ENCODE data around the gene FBXO17. TPM values are rescaled to one million over a fixed set of nuclear protein-coding genes. Genes with fewer than 3 reads are reported as not detected.

The FBXO17 gene
- total RNA-seq, 4 donors from 2014 or later = 31.2 to 43.6 (median 38.2) TPM

GRCh38 chr19:38907670-38908069 lies 67.9 kb downstream of the FBXO17 start:
- ATAC-seq (ENCODE audit: low FRiP score) (no peak), DNase-seq (ENCODE audit: low spot score) (no peak)
- TF ChIP-seq CTCF (IDR thresholded peaks at IDR 0.05) = no peak

- DNase-seq (ENCODE audit: low spot score) (no peak), ATAC-seq (ENCODE audit: low FRiP score) (no peak)
- TF ChIP-seq CTCF (IDR thresholded peaks at IDR 0.05) = no peak
Observed at GRCh38 chr19:38907227-38907626, 68.3 kb downstream of the FBXO17 start.

GRCh38 chr19:38905620-38906019 lies 69.9 kb downstream of the FBXO17 start:
- no peak for TF ChIP-seq CTCF (IDR thresholded peaks at IDR 0.05)
- ATAC-seq (ENCODE audit: low FRiP score) (no peak), DNase-seq (ENCODE audit: low spot score) (no peak)

DNA sequence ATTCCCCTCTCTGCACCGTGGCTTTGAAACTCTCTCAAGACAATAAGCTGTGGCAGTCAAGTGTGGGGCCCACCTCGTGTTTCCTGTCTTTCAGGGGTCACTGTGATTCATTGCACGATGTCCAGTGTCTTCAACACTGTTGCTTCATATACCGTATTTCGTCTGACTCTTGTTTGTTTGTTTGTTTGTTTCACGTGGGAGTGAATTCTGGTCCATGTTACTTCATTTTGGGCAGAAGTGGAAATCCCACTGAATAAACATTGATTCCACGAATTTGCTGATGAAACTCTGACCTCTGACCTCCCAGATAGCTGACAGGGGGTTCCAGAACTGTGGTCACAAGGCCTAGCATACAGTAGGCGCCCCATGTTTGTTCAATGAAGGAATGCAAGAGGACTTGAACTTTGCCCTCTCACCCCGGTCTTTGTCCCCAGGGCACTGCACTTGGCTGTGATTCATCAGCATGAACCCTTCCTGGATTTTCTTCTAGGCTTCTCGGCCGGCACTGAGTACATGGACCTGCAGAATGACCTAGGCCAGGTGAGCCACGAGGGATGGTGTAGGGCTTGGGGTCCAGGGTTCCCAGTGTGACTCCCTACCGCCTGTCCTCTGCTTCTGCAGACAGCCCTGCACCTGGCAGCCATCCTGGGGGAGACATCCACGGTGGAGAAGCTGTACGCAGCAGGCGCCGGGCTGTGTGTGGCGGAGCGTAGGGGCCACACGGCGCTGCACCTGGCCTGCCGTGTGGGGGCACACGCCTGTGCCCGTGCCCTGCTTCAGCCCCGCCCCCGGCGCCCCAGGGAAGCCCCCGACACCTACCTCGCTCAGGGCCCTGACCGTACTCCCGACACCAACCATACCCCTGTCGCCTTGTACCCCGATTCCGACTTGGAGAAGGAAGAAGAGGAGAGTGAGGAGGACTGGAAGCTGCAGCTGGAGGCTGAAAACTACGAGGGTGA lies 70.7 kb downstream of the FBXO17 start:
- TF ChIP-seq CTCF (IDR thresholded peaks at IDR 0.05) = no peak
- ATAC-seq (ENCODE audit: low FRiP score) = no peak
- no peak for DNase-seq (ENCODE audit: low spot score)

DNA sequence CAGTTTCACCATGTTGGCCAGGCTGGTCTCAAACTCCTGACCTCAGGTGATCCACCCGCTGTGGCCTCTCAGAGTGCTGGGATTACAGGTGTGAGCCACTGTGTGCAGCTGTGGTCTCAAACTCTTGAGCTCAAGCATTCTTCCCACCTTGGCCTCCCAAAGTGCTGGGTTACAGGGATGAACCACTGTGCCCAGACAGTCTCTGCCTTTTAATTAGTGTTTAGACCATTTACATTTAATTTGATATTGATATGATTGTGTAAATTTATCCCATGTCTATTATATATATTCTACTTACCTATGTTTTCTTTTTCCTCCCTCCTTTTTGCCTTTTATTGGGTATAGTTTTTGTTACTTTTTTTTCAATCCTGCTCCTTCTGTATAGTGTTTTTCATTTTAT lies 73.9 kb downstream of the FBXO17 start:
- ATAC-seq (ENCODE audit: low FRiP score) = no peak
- DNase-seq (ENCODE audit: low spot score) = no peak
- TF ChIP-seq CTCF (IDR thresholded peaks at IDR 0.05) = no peak

DNA sequence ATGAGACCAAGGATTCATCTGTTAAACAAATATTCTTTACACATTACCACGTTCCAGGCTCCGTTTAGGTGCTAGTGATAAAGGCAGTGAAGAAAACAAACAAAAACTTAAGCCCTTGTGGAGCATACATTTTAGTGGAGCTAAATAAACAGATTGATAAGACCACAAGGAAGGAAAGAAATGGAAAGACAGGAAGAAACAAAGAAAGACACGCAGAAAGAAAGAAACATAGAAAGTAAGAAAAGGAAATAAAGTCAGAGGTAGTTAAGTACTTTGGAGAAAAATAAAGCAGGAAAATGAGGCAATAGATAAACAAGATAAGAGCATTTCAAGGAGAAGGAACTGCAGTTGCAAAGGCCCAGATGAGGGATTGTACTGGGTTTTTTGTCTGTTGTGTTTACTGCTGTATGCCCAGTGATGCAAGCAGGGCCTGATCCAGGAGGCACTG lies 74.8 kb downstream of the FBXO17 start:
- DNase-seq (ENCODE audit: low spot score) (no peak), ATAC-seq (ENCODE audit: low FRiP score) (no peak)
- no peak for TF ChIP-seq CTCF (IDR thresholded peaks at IDR 0.05)

GRCh38 chr19:38900202-38900629 lies 75.3 kb downstream of the FBXO17 start:
- no peak for TF ChIP-seq CTCF (IDR thresholded peaks at IDR 0.05)
- DNase-seq (ENCODE audit: low spot score) = peak; percentile 36
- ATAC-seq (ENCODE audit: low FRiP score) = peak; percentile 76

All from omental fat pad (tissue), 4 donors.